ENCODE results near the gene GABRD. TPM values are rescaled to one million over a fixed set of nuclear protein-coding genes. Genes with fewer than 3 reads are reported as not detected.

GABRD gene
- total RNA-seq, 1 experiment from 2014 or later: 15.6 TPM

- ATAC-seq: no peak
- CTCF ChIA-PET: no interaction called here
- Histone ChIP-seq H3K9me3 (ENCODE audit: control insufficient read depth in 1 of 2, insufficient read depth in 1 of 2, low read depth in 1 of 2, low read length in 2 of 2) (no peaks in the 10 kb centered on the region), H3K79me2 (ENCODE audit: insufficient read depth, low read length) (no peaks in the 10 kb centered on the region), H3K36me3 (ENCODE audit: control insufficient read depth in 1 of 2, insufficient read depth in 2 of 2, low read length in 2 of 2) (no peaks in the 10 kb centered on the region), H3K4me2 (ENCODE audit: low read length) (no peak overlapping the region), H3K27ac (ENCODE audit: low read depth, low read length) (no peak overlapping the region), H4K20me1 (ENCODE audit: insufficient read depth) (no peaks in the 10 kb centered on the region), H2AFZ (ENCODE audit: low read depth, low read length, poor library complexity, severe bottlenecking) (no peak overlapping the region), H3K27me3 (ENCODE audit: insufficient read depth, low read length) (no peaks in the 10 kb centered on the region), H3K4me3 (replicated peaks in 1 of 2; ENCODE audit: low read depth in 1 of 2, low read length in 2 of 2) (no peak overlapping the region), H3K4me1 (ENCODE audit: control insufficient read depth in 1 of 2, insufficient read depth in 2 of 2, low read length in 2 of 2) (no peaks in the 10 kb centered on the region), H3K9ac (ENCODE audit: low read length) (no peak overlapping the region), H3K9me2 (ENCODE audit: insufficient read depth) (no peaks in the 10 kb centered on the region)
- RAD21 ChIA-PET (ENCODE audit: low non-redundant PET in 1 of 2, low total read pairs in 2 of 2, uncharacterized antibody in 2 of 2, unreplicated experiment in 2 of 2): no interaction called here
- intact Hi-C loops (cut with micrococcal nuclease): no loop called here
- BruUV-seq (replicated peaks): no TSS peak
- POLR2A ChIA-PET: no interaction called here
- DNase-seq (ENCODE audit: low read depth, low spot score): no peak
- TF ChIP-seq EGR1 (IDR thresholded peaks at IDR 0.05; ENCODE audit: low read depth): no peak
- no peak for TF ChIP-seq POLR2AphosphoS5 (IDR thresholded peaks at IDR 0.05; ENCODE audit: low read depth, low read length)
- TF ChIP-seq YY1 (IDR thresholded peaks at IDR 0.05; ENCODE audit: extremely low read depth, insufficient replicate concordance, low read depth, low read length): no peak
- no peak for TF ChIP-seq SRF (IDR thresholded peaks at IDR 0.05; ENCODE audit: low read depth)
- TF ChIP-seq ZFX (IDR thresholded peaks at IDR 0.05): no peak
- no peak for TF ChIP-seq EZH2phosphoT487 (IDR thresholded peaks at IDR 0.05; ENCODE audit: borderline replicate concordance)
- no peak for TF ChIP-seq EZH2 (IDR thresholded peaks at IDR 0.05)
- TF ChIP-seq, protein P1, sequence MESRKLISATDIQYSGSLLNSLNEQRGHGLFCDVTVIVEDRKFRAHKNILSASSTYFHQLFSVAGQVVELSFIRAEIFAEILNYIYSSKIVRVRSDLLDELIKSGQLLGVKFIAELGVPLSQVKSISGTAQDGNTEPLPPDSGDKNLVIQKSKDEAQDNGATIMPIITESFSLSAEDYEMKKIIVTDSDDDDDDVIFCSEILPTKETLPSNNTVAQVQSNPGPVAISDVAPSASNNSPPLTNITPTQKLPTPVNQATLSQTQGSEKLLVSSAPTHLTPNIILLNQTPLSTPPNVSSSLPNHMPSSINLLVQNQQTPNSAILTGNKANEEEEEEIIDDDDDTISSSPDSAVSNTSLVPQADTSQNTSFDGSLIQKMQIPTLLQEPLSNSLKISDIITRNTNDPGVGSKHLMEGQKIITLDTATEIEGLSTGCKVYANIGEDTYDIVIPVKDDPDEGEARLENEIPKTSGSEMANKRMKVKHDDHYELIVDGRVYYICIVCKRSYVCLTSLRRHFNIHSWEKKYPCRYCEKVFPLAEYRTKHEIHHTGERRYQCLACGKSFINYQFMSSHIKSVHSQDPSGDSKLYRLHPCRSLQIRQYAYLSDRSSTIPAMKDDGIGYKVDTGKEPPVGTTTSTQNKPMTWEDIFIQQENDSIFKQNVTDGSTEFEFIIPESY (IDR thresholded peaks at IDR 0.05; ENCODE audit: extremely low read depth, insufficient replicate concordance, low read length): no peak
- no peak for TF ChIP-seq ZNF274 (IDR thresholded peaks at IDR 0.05; ENCODE audit: low read depth, low read length)
- TF ChIP-seq FOSL1 (IDR thresholded peaks at IDR 0.05; ENCODE audit: low read depth): no peak
- TF ChIP-seq, protein P2, sequence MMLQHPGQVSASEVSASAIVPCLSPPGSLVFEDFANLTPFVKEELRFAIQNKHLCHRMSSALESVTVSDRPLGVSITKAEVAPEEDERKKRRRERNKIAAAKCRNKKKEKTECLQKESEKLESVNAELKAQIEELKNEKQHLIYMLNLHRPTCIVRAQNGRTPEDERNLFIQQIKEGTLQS (IDR thresholded peaks at IDR 0.05): no peak
- TF ChIP-seq ELF1 (IDR thresholded peaks at IDR 0.05; ENCODE audit: borderline replicate concordance, low read depth): no peak
- TF ChIP-seq JUND (IDR thresholded peaks at IDR 0.05): no peak
- TF ChIP-seq CBX3 (IDR thresholded peaks at IDR 0.05; ENCODE audit: low read depth): no peak
- TF ChIP-seq, protein P3, sequence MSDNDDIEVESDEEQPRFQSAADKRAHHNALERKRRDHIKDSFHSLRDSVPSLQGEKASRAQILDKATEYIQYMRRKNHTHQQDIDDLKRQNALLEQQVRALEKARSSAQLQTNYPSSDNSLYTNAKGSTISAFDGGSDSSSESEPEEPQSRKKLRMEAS (IDR thresholded peaks at IDR 0.05): no peak
- no peak for TF ChIP-seq CTCF (IDR thresholded peaks at IDR 0.05 in 2 of 3, conservative IDR thresholded peaks at IDR 0.05 in 1 of 3; ENCODE audit: borderline replicate concordance in 1 of 3, insufficient read depth in 1 of 3, low read depth in 2 of 3, low read length in 2 of 3)
Observed at GRCh38 chr1:1990222-1990621, 28.9 kb upstream of the GABRD start.
